HEK293T (cell line): ENCODE data around the gene WNT3A.
A peak's percentile ranks its signal among the peaks of the same experiment; 100 is the strongest.

Experiments
- CTCF ChIA-PET: fragments of 350-600 bp; formaldehyde crosslinking; extraction: SDS; loops from one replicate; lab custom pipeline; 2021; ENCODE audit warnings: antibody characterized with exemption, inconsistent platforms; lab: Yijun Ruan, JAX
- POLR2A ChIA-PET: fragments of 350-600 bp; formaldehyde crosslinking; extraction: SDS; loops from one replicate; lab custom pipeline; 2020; ENCODE audit warnings: antibody characterized with exemption, inconsistent platforms; lab: Yijun Ruan, JAX
- DNase-seq: peaks from one replicate; pipeline ENCODE4 v3.0.0; 2012; ENCODE audit warnings: mixed read lengths; ENCODE audit errors: extremely low spot score
- ARNT ChIP-seq: fragments of 450-650 bp; IDR thresholded peaks from 2 replicates; pipeline ENCODE4 v1.6.1; 2017; ENCODE audit warnings: mild to moderate bottlenecking
- BHLHE40 ChIP-seq: fragments of 450-650 bp; IDR thresholded peaks from 2 replicates; pipeline ENCODE4 v1.6.1; 2016; ENCODE audit warnings: mild to moderate bottlenecking, moderate library complexity, borderline replicate concordance
- CTBP1 ChIP-seq: fragments of 450-650 bp; IDR thresholded peaks from 2 replicates; pipeline ENCODE4 v1.6.1; 2016; ENCODE audit warnings: borderline replicate concordance
- ELF4 ChIP-seq: fragments of 450-650 bp; IDR thresholded peaks from 2 replicates; pipeline ENCODE4 v1.6.1; 2017; ENCODE audit warnings: antibody characterized with exemption
- FOXA1 ChIP-seq: fragments of 450-650 bp; IDR thresholded peaks from 2 replicates; pipeline ENCODE4 v1.6.1; 2016; ENCODE audit warnings: mild to moderate bottlenecking
- FOXK2 ChIP-seq: fragments of 450-650 bp; IDR thresholded peaks from 2 replicates; pipeline ENCODE4 v1.6.1; 2016; ENCODE audit warnings: mild to moderate bottlenecking
- FOXM1 ChIP-seq: fragments of 450-650 bp; IDR thresholded peaks from 2 replicates; pipeline ENCODE4 v1.6.1; 2017; ENCODE audit warnings: mild to moderate bottlenecking, borderline replicate concordance
- HDGF ChIP-seq: fragments of 450-650 bp; IDR thresholded peaks from 2 replicates; pipeline ENCODE4 v1.6.1; 2017; ENCODE audit warnings: antibody characterized with exemption, borderline replicate concordance
- L3MBTL2 ChIP-seq: fragments of 450-650 bp; conservative IDR thresholded peaks from 2 replicates; pipeline ENCODE4 v1.6.1; 2016; ENCODE audit warnings: mild to moderate bottlenecking
- LEF1 ChIP-seq: fragments of 450-650 bp; IDR thresholded peaks from 2 replicates; pipeline ENCODE4 v1.6.1; 2017; ENCODE audit warnings: mild to moderate bottlenecking, borderline replicate concordance
- NFRKB ChIP-seq: fragments of 450-650 bp; IDR thresholded peaks from 2 replicates; pipeline ENCODE4 v1.6.1; 2016; ENCODE audit warnings: mild to moderate bottlenecking, moderate library complexity
- SP1 ChIP-seq: fragments of 450-650 bp; IDR thresholded peaks from 2 replicates; pipeline ENCODE4 v1.6.1; 2017
- SUZ12 ChIP-seq: fragments of 450-650 bp; IDR thresholded peaks from 2 replicates; pipeline ENCODE4 v1.6.1; 2016; ENCODE audit warnings: mild to moderate bottlenecking
- TARDBP ChIP-seq: fragments of 450-650 bp; IDR thresholded peaks from 2 replicates; pipeline ENCODE4 v1.6.1; 2016
- ZNF384 ChIP-seq: fragments of 450-650 bp; IDR thresholded peaks from 2 replicates; pipeline ENCODE4 v1.6.1; 2016
- TF ChIP-seq, protein P1 (sequence below): fragments of 450-650 bp; IDR thresholded peaks from 2 replicates; pipeline ENCODE4 v1.6.1; 2016

Gene WNT3A

DNA sequence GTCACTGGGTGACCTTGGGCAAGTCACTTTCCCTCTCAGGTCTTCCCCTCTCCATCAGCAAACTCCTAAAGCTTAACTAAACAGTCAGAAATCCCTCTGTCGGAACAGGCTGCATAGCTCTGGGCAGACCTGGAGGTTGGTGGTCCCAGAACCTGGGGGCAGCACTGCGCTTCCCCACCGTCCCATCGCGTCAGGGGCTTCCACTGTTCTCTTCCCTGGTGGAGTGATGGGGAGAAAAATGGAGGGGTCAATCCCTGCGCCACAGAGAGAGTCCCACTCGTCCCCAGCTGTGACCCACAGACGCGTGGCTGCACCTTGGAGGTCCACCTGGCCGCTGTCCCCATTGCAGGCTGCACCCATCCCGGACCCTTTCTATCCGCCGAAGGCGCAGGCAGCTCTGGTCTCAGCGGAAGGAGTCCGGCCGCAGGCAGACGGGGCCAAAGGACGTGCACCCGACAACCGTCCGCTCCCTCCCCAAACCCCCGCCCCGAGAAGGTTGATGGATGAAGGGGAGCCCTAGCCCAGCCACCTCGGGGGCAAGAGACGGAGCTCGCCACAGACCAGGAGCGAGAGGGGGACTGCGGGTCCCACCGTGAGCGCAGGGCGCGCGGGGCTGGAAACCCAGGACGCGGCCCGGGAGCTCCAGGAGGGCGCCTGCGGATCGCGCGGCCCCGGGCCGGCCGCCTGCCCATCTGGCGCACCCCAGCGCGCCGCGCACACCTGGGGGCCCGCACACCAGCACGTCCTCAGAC is 588 bp upstream of the WNT3A start:
- CTCF ChIA-PET, result no interaction called here

DNA sequence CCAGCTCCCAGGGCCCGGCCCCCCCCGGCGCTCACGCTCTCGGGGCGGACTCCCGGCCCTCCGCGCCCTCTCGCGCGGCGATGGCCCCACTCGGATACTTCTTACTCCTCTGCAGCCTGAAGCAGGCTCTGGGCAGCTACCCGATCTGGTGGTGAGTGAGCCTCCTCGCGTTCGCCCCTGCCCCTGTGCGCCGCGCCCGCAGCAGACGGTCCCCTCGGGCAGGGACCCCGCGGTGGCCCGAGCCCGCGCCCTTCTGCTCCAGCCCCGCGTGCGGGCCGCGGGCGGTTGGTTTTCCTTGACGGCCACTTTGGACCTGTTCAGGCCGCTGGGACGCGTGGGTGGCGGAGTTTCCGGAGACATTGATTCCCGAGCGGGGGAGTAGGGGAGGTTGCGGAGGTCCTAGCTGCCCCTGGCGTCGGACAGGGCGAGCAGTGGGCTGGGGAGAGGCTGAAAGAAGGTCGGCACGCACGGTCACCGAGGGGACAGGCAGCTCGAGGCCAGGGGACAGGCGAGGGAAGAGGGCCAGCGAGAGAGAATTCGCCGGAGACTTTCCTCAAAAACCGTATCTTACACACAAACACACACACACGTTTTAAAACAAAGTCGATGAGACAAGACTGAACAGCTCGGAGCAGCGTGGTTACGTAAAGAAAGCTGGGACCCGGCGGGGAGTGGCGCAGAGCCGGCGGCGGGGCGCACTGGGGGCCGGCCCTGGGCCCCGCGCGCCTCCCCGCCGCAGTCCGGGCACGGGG is 427 bp downstream of the WNT3A start:
- peak; percentile 66 for DNase-seq
- POLR2A ChIA-PET, result no interaction called here
- CTCF ChIA-PET, result interaction anchor here (0.5 kb wide), 1 partner anchor 246 kb away, joined by 3 read pairs; no protein-coding TSS in a partner anchor

More for the DNA sequence above, 588 bp upstream of the WNT3A start:
- POLR2A ChIA-PET, result interaction anchor here (0.6 to 1.0 kb wide), 3 partner anchors 11 to 516 kb away, joined by 3 to 4 read pairs (median 3); partner anchors contain the start of gene ARF1
- TF ChIP-seq CTBP1, result no peak
- TF ChIP-seq LEF1, result no peak
- no peak for TF ChIP-seq HDGF
- TF ChIP-seq ARNT, result peak; percentile 38; the same call in 1 of the 2 replicates
- no peak for TF ChIP-seq TARDBP
- no peak for TF ChIP-seq L3MBTL2
- TF ChIP-seq FOXM1, result 0 out of 2 replicates have a peak, but pooled peaks have one; percentile 8
- no peak for TF ChIP-seq FOXA1
- no peak for TF ChIP-seq ELF4
- TF ChIP-seq BHLHE40, result no peak
- peak; percentile 12 for DNase-seq

DNA sequence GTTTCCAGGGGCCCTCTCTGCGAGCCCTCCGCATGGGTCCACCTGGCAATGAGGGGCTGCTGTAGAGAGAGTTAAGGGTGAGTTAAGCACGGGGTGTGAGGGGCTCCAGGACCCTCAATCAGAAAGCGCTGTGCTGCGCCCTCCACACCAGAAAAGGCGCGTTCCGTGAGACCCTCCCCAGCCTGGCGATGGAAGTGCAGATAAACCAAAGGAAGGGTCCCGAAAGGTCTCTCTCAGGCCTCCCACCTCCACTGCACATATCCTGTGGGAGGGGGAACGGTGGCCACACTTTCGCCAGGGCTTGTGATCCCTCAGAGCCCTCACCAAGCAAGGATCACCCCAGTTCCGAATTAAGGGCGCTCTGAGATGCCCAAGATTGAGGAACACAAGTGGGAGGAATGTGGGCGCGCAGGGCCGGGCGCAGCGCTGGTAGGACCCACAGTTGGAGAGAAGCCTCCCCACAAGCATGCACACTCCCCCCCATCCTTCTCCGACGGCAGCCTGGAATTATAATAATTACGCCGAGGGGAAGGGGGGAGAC is 1.1 kb downstream of the WNT3A start:
- CTCF ChIA-PET, result no interaction called here
- no peak for DNase-seq
- POLR2A ChIA-PET, result no interaction called here
- TF ChIP-seq SUZ12, result no peak
- TF ChIP-seq TARDBP, result no peak
- no peak for TF ChIP-seq ELF4
- TF ChIP-seq, protein P1, sequence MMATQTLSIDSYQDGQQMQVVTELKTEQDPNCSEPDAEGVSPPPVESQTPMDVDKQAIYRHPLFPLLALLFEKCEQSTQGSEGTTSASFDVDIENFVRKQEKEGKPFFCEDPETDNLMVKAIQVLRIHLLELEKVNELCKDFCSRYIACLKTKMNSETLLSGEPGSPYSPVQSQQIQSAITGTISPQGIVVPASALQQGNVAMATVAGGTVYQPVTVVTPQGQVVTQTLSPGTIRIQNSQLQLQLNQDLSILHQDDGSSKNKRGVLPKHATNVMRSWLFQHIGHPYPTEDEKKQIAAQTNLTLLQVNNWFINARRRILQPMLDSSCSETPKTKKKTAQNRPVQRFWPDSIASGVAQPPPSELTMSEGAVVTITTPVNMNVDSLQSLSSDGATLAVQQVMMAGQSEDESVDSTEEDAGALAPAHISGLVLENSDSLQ, result no peak
- TF ChIP-seq FOXM1, result no peak
- no peak for TF ChIP-seq ARNT
- TF ChIP-seq BHLHE40, result no peak
- TF ChIP-seq LEF1, result no peak
- no peak for TF ChIP-seq HDGF

More for the DNA sequence above, 427 bp downstream of the WNT3A start:
- TF ChIP-seq L3MBTL2 (peak; percentile 85), FOXA1 (no peak)

DNA sequence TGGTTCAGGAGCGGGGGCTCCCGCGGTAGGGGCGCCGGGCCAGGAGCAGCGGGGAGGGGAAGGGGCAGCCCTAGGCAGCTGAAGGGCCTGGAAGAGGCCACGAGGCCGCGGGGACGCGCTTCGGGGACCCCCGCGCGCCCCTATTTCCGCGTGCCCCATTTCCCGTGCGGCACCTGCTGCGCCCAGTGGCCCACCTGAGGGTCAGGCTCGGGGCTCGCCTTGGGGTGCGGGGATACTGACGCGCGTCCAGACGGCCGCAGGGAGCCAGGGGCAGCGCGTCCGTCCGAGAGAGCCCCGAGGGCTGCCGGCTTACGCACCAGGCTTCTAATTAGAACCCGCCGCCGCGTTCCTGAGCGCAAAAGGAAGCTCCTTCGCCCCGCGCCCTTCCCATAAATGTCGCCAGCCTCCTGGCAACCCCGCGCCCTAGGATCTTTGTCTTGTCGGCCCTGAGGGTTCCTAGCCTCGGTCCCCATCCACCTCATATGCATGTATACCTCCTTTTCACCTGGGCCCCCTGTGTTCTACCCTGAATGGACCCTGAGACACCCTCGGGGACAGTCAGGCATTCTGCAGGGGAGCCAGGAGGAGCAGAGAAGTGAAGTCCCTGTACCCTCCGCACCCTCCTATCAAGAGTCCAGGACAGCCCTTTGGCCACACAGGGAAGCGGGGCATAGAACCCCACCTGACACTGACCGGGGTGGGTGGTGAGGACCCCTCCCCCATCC is 1.8 kb downstream of the WNT3A start:
- peak; percentile 6 for DNase-seq
- ChIA-PET POLR2A (no interaction called here), CTCF (no interaction called here)
- no peak for TF ChIP-seq SUZ12

DNA sequence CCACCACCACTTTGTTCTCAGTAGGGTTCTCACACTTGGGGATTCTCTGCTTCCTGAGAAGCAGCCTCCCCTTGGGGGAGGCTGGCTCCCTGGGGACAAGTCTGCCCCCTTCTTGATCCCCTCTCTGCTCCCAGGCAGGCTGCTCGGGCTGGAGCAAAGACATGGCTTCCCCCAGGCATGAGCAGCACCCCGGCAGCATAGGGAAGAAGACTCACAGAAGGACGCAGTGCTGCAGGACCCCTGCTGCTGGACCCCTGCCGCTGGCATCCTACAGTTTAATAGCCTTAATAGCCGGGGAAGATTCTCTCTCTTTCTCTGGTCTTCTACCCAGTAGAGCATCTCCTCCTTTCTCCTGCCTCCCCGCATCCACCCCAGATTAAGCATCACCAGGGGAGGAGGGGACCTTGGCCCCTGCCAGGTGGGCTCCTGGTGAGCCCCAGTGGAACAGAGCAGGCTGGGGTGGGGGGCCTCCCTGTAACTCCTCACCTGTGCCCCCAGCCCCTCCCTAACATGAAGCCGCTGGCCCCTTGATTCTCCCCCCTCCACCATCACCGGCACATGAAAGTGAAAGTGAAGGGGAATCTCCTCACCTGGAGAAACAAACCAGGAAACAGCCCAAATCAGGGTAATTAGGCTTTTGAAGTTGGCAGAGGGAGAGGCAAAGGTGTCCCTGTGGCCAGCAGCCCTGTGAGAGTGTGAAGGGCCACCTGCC is 2.5 kb downstream of the WNT3A start:
- ChIA-PET CTCF (interaction anchor here (1.2 kb wide), 1 partner anchor 10 kb away, joined by 3 read pairs; no protein-coding TSS in a partner anchor), POLR2A (interaction anchor here (1.0 to 1.4 kb wide), 2 partner anchors 11 to 156 kb away, joined by 3 read pairs; partner anchors contain the start of gene IBA57)
- TF ChIP-seq NFRKB, result no peak
- no peak for TF ChIP-seq L3MBTL2
- no peak for TF ChIP-seq LEF1
- TF ChIP-seq SUZ12, result no peak
- no peak for TF ChIP-seq SP1
- TF ChIP-seq BHLHE40, result no peak
- no peak for TF ChIP-seq ARNT
- TF ChIP-seq FOXM1, result no peak
- no peak for TF ChIP-seq FOXA1
- peak; percentile 12 for DNase-seq

DNA sequence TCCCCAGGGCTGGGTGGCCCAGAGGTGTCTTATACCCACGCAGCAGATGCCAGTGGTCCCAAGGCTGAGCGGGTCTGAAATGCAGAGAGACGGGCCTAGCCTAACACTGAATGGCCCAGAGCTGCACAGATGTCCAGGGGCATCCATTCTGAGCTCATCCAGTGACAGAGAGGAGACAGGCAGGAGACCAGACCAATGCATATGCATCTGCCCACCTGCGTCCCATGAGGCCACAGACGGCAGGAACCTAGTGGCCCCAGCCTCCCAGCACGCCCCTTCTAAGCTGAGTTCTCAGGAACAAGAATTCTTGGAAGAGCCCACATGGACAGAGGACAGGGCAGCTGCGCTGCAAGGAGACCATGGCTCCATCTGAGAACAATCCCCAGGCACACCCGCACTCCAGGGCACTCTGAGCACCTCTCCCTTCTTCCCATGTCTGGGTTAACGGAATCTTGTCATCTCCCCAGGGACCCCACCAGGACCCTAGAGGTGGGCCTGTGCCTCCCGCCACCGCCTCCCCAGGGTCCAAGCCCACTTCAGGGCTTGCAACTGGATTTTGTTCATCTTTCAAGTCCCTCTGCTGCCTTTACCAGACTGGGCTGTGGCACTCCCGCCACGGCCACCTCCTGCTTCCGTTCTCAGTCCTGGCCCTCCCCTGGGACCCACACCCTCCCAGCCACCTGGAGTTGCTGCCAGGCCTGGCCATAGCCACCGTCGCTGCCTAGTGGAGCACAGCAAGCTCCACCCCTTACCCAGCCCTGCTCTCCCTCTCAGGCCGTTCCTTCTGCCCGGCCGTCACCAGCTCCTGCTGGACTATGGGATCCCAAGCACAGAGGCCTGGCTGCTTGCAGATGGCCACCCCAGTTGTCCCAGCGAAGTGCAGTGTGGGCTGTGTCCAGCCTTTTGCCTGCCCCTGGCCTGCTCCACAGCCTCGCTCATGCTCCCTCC is 3.3 kb downstream of the WNT3A start:
- ChIA-PET POLR2A (interaction anchor here (1.0 to 1.4 kb wide), 2 partner anchors 11 to 155 kb away, joined by 3 read pairs; partner anchors contain the start of gene IBA57), CTCF (interaction anchor here (0.7 to 1.2 kb wide), 1 partner anchor 11 kb away, joined by 3 read pairs; no protein-coding TSS in a partner anchor)
- no peak for TF ChIP-seq ARNT
- TF ChIP-seq L3MBTL2, result no peak
- no peak for TF ChIP-seq SP1
- TF ChIP-seq, protein P1, result no peak
- TF ChIP-seq BHLHE40, result no peak
- no peak for TF ChIP-seq LEF1
- no peak for TF ChIP-seq FOXA1
- TF ChIP-seq ZNF384, result no peak
- TF ChIP-seq FOXM1, result no peak
- no peak for TF ChIP-seq CTBP1
- no peak for TF ChIP-seq FOXK2
- TF ChIP-seq ELF4, result no peak
- no peak for TF ChIP-seq SUZ12
- no peak for TF ChIP-seq NFRKB
- no peak for TF ChIP-seq TARDBP
- no peak for TF ChIP-seq HDGF
- DNase-seq, result peak; percentile 12
